Hematopoietic multipotent progenitor cell treated with erythropoietin and hydrocortisone succinate and interleukin-3 and kit ligand, for 17 days (in vitro differentiated cells): ENCODE measurements around the gene CDH24.
A peak's percentile ranks its signal among the peaks of the same experiment; 100 is the strongest.

Experiments used
- DNase-seq: peaks from one replicate; pipeline ENCODE4 v3.0.0-alpha.2; 2015; ENCODE audit warnings: low spot score

The CDH24 gene

DNA sequence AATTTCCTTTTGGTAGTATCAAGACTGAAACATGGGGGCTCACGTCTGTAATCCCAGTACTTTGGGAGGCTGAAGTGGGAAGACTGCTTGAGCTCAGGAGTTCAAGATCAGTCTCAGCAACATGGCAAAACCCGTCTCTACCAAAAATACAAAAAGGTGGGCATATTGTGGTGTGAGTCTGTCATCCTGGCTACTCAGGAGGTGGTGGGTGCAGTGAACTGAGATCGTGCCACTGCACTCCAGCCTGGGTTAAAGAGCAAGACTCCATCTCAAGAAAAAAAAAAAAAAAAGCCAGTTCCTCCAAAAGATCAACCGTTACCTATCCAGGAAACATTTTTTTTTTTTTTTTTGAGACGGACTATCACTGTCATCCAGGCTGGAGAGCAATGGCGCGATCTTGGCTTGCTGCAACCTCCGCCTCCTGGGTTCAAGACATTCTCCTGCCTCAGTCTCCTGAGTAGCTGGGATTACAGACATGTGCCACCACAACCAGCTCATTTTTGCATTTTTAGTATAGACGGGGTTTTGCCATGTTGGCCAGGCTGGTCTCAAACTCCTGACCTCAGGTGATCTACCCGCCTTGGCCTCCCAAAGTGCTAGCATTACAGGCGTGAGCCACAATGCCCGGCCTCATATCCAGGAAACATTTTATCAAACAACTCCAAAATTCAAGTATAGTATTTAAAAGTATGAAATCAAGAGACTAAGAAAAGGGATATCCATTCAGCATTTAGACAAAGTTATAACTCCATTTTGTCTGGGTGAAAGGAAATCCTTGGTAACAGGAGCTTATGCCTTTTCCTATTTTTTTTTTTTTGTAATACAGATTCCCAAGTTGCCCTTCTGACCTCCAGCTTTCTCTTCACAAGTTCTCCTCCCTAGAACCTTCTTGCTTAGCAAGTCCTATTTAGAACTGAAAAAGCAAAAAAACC is 34.2 kb upstream of the CDH24 start:
- DNase-seq, result no peak

DNA sequence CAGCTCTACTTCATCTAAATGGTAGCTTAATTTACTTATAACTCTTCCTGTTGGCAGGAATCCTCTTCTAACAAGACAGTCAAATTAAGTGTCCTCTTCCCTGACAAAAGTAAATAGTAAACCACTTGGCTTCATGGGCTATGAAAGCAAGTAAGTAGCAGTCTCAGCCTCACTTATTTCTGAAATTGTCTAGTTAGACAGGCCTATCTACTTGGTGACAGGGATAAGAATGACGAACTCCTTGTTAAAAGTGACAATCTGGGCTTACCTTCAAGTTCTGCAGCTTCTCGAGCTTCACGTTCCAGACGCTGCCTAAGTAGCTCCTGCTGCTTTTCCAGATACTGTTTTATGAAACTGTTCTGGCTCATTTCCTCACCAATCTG is 32.9 kb upstream of the CDH24 start:
- DNase-seq, result no peak

DNA sequence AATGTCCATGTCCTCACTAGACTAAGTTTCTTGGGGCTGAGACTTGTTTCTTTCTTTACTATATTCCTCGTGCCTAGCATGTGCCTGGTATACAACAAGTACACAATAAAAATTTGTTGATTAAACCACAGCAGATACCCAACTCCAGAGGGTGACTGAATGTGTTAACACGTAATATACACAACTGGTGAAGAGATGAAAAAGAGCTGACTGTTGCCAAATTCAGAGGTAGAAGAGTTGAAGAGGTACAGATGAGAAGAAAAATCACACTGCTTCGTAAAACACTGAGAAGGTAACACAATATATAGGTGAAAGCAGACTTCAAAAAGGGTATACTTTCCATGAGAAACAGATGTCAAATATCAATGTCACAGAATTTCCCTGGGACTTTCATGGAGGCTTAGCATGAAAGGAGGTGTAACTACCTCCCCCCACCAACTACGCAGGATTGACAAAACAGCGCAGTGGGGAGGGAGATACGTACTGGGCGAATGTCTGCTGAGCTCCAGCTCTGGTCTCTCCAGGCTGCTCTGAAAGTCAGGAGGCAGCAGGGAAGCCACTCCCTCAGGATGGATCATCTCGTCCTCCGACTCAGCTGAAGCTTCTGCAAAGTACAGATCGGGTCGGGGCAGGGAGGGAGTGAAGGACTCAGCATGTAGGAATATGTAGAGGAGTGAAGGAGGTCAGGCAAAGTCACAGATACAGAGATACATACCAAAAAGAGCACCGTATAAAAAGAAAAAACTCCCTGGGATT is 32.4 kb upstream of the CDH24 start:
- DNase-seq, result no peak

DNA sequence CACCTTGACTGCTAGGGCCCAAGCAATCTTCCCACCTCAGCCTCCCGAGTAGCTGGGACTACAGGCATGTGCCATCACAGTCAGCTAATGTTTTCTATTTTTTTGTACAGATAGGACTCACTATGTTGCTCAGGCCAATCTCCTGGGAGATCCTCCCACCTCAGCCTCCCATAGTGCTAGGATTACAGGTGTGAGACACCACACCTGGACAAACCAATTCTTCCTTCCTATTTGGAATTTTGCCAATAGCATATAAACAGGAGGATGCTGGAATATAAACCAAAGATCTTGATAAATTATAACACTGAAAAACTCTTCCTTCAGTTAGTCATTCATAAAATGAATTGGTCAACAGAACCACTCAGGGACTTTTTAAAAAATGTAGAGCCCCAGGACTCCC is 29.2 kb upstream of the CDH24 start:
- no peak for DNase-seq

DNA sequence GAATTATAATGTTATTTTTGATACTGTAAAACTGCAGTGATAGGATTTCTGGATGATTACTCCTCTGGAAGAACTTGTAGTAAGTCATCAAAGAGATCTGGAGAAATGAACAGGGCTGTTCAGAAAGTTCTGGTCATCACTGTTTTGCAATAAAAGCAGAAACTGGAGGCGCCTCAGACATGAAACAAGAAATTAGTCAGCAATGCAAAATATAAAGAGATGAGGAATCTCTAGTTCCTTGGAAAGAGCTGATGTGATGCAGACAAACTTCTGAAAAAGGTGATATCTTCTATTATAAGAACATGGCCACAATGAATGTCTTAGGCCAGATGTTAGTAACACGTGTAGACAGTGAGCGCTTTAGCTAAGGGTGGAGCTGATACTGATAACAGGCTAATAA is 28.1 kb upstream of the CDH24 start:
- no peak for DNase-seq

DNA sequence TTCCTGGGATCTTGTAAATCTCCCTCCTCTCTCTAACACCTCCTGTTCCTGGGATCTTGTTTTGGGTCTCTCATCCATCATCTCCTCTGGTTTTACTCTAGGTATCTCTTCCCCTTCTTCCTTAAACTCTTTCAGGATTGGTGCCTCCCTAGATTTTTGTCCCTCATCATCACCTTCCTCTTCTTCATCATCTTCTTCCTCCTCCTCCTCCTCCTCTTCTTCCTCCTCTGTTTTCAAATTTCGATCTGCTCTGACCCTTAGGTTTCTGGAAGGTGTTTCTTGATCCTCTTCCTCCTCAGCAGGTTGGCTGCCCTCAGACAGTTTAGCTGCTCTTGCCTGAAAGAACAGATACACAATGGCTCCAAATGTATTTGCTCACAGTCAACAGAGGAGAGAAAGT is 23.2 kb upstream of the CDH24 start:
- DNase-seq, result no peak

DNA sequence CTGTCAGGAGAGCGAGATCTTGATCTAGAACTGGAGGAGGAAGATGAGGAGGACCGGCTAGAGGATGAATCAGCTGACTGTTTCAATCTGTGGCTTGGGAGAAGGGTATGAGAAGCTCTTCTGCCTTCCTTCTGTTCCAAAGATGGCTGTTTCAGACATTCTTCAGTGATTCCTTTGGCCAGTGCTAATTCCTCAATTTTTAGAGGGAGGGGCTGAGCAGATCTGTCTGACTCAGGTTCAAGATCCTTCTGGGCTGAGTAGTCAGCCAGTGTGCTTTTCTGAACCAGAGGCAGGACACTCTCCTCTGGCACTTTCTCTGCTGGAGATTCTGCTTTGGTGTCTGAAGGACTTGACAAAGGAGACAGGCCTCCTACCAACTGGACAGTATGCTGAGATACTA is 22.4 kb upstream of the CDH24 start:
- DNase-seq, result no peak

DNA sequence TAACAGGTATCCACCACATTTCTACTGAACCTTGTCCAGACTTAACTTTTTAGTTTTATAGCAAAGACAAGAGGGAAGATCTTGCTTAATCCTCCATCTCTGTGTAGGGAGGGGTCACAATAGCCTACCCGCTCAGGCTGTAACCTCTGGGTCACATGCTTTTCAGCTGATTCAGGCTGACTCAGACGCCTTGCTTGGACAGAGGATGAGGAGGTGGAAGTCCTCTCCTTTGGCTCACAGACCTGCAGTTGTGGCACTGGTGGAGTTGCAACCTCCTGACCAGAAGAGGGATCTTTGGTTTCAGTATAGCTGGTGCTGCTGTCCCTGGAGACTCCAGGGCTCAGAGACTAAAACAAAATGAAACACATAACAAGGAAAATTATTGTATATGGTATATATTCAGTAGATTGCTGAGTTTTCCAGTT is 21.4 kb upstream of the CDH24 start:
- DNase-seq, result peak; percentile 84

DNA sequence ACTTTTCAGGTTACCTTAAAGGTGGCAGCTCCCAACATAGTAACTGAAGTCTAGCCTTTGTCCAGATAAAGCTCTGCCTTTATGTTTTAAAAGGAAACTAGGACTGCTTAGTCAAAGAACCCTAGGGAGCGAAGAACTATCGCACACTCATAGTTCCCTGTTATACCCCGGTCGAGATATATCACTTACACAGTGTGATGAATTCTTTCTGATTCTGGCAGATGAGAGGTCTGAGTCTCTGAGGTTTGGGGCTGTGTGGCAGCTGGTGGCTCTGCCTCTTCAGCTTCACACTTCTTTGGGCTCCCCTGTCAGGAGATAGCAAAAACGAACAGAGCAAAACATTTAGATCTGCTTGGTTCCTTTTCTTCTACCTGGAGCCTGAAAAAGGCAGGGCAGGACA is 20.6 kb upstream of the CDH24 start:
- no peak for DNase-seq

DNA sequence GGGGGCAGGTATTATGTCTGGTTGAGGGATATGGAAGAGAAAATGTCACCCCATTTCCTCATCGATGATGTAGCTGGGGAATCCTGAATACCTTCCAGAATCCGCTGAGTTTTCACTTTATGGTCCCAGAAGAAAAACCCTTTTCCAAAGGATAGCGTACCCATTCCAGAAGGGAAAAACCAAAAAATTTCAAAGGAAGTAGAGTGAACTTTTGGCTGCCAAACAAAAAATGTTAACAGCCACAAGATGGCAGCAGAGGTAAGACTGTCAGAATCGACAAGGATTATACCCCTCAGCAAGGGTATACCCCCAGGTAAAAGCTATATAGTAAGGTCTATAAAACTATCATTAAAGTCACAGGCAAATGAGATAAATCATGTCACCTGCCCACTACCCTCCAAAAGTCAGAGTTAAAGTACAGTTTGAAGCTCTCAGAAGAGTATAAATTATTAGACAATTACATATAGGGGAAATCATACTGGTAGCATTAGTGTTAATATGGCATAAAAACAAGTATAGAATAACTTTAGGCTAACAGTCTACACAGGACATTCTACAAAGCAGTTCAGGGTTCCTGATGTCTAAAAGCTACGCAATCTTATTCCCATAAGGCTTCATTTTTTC is 19.6 kb upstream of the CDH24 start:
- DNase-seq, result peak; percentile 80

DNA sequence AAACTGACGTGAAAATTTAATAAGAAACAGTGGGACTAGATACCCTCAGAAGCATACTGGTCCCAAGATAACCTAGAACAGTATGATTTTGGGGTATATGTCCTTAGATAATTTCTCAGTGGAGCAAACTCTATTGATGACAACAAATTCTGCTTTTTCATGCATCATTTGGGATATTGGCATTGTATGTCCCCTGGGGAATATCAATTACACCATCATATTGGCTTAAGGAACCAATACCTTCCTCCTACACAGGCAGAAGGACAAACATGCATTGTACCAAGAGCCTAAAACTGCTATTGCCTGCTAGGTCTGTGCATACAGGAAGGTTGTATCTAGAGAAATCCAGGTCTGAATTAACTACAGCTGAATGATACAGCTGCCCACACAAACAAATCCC is 17.6 kb upstream of the CDH24 start:
- DNase-seq, result no peak

DNA sequence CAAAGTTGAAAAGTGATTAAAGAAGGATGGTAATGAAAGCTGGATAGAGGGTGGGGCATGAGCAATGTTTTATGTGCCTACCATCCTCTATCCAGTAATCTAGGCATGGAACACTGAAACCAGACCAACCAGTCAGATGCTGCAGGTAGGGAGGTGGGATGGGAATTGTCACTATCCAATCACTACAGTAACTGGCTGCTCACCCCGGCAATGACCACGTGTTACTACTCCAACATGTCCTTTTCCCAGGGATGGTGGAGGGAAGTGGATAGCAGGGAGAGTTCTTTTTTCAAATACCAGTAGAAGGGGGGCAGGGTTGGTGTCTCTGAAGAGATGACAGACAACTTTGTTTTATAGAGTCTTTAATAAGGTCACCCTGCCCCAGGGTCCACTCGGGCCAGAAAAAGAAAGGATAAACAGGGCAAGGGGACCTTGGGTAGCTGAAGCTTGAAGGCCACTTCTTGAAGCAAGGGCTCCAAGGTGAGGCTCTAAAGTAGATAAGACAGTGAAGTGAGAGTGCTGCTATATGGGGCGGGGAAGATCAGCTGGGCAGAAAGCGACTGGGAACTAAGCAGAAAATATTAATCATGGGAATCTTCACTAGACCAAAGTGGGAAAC is 14.7 kb upstream of the CDH24 start:
- DNase-seq, result no peak

DNA sequence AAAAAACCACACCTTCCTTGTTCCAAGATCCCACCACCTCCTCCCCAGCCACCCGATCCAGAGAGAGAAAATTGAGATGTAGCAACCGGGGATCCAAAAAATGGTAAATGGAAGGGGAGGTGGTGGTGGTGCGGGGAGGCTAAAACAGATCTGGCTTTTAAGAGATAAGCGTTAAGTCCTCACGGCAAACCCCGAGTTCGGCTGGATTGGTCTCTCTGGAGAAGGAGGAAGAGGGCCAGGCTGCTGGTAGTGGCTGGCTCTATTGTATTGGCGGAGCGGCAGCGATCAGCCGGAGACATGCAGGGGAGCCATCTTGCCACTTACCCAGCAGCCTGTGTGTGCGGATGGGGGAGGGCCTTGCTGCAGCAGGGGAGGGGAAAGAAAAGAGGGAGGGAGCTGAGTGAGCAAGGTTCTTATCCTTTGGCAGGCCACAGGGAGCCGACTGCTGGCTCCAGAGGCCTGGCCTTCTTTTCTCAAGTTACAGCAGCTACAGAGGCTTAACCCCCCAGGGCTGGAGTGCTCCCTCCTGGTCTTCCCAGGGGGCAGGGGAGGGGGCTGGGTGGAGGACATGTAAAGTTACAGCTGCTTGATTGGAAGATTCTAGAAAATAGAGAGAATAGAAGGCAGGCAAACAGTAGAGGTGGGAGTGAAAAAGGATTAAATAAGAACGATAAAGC is 14.1 kb upstream of the CDH24 start:
- DNase-seq, result peak; percentile 86

DNA sequence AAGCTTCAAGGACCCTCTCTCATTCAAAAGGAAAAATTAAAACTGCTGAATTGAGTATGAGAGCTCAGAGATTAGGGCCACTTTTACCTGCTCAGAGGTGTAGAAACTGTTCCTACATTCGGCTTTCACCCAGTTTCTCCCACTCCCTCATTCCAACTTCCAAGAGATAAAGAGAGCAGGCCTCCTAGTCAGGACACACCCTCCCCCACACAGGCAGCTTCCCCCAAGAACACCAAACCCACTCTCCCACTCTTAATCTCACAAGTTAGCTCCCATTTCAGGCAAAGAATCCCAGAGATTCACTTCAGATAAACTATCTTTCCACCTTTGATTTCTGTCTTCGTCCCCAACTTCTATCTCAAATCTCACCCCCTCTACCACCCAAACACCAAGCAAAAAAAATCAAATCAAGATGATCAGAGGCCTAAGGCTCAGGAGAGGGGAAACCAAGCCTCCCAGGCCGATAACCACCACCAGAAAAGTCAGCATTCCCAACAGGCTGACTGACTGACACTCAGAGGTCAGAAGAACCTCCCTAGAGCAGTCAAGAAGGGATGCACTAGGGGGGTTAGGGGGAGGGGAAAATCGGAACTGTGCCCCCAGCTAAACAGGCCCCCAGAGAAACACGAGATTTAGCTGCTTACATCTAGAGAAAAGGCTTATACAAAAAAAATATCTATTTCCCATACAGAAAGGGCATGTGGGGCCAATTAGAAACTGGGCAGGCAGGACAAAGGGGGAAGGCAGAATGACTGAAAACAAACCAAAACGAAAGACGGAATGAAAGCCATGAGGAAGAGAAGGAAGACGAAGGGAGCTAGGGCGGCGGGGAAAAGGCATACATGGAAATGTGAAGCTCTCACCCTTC is 13.2 kb upstream of the CDH24 start:
- no peak for DNase-seq

DNA sequence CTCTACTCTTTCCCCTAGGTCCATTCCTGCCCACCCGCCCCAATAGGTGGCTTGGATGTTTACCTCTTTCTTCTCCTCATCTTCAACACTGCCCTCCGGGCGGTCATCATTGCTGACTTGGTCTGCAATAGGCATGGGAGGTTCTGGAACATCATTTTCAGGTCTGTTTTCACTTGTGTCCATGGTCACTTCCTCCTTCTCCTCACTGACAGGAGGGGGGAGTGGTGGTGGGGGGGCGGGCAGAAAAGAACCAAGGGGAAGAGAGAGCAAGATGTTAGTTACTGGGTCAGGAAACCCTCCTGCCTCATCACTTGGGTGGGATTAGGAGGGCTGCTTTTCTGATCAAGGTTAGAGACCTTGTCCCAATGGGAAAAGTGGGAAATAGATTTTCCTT is 12.1 kb upstream of the CDH24 start:
- no peak for DNase-seq

DNA sequence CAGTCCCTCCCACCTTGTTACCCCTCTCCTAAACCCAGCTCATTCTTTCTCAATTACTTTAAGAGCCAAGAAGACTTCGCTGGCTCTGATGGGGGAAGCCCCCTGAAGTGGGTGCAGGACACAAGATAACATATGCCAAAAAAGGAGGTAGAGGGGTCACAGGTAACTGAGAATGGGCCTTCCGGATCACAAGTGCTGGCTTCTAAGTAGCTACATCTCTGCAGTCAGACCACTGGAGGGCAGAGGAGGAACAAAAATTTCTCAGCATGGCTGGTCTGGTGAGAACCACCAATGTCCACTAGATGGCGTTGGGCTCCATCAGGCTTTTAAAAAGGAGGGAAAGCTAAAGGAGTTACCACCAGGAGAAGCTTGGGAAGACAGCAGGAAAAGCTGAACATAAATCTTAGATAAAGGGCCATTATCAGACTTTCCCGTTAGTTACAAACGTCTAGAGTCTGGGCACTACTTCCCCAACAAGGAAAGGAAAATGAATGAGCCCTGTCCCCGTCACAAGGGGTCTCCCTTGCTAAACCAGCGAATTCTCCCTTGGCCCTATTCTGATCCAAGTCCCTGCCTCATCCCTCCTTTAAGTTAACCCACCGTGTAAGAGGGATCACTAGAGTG is 11.6 kb upstream of the CDH24 start:
- peak; percentile 94 for DNase-seq

DNA sequence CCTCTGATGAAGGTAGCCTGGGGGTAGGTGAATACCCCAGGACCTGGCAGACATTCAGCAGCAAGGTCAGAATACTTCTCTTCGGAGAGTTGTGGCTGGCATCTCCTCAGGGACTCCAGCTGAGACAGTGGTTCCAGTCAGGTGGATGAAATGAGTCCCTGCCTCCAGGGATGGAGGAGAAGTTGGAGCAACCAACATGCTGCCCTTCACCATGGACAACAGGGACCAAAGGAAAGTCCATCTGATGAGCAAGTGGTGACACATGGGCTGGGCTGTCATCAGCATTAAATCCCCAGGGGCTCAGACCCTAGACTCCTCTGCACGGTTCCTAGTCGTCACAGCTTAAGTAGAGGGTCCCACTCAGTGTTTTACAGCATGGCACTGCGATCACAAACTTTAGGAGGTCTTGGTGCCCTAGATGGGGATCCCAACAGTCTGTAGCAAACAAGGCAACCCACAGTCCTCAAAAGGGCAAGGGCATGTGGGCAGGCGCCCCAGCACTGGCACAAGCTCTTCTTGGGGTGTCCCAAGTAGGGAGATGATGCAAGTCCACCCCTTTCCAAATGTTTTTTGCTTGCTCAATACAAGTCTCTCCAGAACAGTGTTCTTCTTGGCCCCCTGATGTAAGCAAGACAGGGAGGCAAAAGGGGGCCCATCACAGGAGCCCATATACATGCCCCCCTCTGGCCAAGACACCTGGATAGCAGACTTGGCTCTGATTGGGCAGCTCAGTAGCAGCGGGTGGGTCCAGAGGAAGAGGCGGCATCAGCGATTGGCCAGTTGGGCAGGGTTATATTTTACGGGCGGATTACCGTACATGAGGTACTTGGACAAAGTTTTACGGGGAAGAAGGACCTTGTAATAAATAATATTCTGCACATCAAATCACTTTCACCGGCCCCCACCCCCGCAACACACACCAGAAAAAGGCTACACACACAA is 10.8 kb upstream of the CDH24 start:
- no peak for DNase-seq

DNA sequence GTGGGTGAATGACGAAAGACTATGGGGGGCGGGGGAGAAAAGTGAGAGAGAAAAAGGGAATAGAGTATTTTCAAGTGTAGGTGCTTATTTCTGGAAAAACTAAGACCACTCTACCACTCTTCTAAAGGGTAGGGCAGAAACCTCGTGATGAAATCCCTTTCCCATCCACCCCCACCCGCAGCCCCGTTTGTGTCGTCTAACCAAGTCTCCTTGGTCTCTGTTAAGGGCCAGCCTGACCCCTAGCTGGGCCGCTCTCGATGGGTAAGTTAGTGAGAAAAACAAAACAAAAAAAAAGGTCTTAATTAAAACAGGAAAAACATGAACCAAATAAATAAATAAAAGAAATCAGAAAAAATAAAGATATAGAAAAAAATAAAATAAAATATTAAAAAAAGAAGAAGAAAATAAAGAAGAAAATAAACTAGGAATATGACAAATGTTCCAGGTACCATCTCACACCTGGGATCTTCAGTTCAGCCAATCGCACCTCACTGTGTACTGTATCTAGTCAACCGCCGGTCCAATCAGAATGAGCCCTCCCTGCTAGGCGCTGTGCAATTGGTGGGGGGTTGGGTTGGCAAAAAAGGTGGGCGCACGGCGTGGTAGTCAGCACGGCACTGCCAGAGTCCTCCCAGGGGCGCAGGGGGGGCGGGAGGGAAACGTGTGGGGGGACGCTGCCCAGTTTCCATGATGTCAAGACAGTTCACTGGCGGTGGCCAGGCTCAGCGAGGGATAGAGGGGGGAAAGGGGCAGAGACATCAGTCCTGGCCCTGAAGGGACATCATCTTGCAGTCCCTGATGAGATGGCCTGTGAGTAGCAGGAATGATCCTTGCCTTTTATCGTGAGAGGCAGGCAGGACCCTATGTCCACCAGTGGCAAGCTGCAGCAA is 9.8 kb upstream of the CDH24 start:
- no peak for DNase-seq
